ENCODE measurements around the gene ADAM11.
"Not testable (repeated sequence)": the region's sequence is repeated elsewhere in the genome, so short reads cannot be mapped to it uniquely, and the experiment has no call there.

The ADAM11 gene

DNA sequence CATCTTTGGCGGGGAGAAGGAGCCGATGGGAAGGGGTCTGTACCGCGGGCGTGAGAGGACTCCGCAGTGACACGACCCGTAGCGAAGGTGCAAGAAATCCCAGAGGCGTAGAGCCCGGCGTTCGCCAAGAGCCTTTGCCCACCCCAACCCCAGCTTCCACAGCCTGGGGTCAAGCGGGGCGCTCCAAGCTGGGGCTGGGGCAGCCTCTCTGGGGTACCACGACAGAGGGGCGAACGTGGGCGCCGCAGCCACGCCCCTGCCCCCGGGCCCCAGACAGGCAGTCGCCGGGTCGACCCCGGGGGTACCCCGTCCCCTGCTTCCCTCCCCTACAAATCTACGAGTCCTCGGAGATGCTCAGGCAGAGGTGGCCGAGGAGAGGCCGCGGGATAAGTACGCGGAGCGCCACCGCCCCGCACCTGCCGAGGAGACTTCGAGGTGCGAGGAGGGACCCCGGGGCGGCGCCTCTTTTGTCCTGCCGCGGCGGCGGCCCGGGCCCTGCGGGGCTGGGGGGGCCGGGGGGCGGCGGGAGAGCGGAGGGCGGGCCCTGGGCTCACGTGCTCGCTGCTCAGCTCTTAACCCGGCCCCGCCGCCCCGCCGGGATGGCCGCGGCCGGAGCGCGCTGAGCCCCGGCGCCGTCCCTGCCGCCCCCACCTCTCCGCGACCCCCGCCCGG is at the start of gene ADAM11:
ADAM11 (plus strand) TSS at position 575 of the 672 bp plus-strand sequence. CDS start 212 bp downstream, outside the sequence.
- peak within 1 kb of the TSS; percentile 85 for H3K9ac ChIP-seq (ENCODE audit: insufficient read length, low read depth)
- no peaks in the 10 kb centered on the region for H3K36me3 ChIP-seq (ENCODE audit: insufficient read depth, insufficient read length, low read length)
- peak within 1 kb of the TSS; percentile 62 for H3K4me3 ChIP-seq (ENCODE audit: insufficient read length, low read depth)
- no peaks in the 10 kb centered on the region for H3K9me3 ChIP-seq (ENCODE audit: insufficient read depth, low read length)
- H3K27me3 ChIP-seq (ENCODE audit: insufficient read depth, insufficient read length) = peaks cover 36% of the 10 kb centered on the region
- DNase-seq (ENCODE audit: low read depth, low spot score) = no peak
- peaks cover 20% of the 10 kb centered on the region for H3K4me1 ChIP-seq (ENCODE audit: insufficient read depth, insufficient read length)
- TF ChIP-seq SUZ12 (IDR thresholded peaks at IDR 0.05; ENCODE audit: extremely low read depth, insufficient read depth, insufficient read length) (no peak), YY1 (IDR thresholded peaks at IDR 0.05; ENCODE audit: insufficient read depth, insufficient read length) (no peak), ZNF274 (IDR thresholded peaks at IDR 0.05; ENCODE audit: low read depth, low read length) (no peak)

DNA sequence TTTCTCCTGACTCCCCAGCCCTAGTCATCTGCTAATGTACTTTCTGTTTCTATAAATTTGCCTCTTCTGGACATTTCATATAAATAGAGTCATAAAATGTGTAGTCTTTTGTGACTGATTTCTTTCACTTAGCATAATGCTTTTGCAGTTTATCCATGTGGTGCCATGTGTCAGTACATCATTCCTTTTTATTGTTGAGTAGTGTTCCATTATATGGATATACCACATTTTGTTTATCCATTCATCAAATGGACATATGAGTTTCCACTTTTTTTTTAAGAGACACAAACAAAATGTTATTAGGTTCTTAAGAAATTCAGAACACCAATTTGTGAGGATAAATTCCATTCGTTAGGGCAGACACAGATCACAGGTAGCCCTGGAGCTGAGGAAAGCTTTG is 39.3 kb upstream of the ADAM11 start:
- H3K36me3 ChIP-seq (ENCODE audit: insufficient read depth, insufficient read length, low read length) = peaks cover 69% of the 10 kb centered on the region
- no peaks in the 10 kb centered on the region for H3K27me3 ChIP-seq (ENCODE audit: insufficient read depth, insufficient read length)
- DNase-seq (ENCODE audit: low read depth, low spot score) = no peak
- H3K4me1 ChIP-seq (ENCODE audit: insufficient read depth, insufficient read length) = no peaks in the 10 kb centered on the region
- no peaks in the 10 kb centered on the region for H3K9me3 ChIP-seq (ENCODE audit: insufficient read depth, low read length)
- H3K4me3 ChIP-seq (ENCODE audit: insufficient read length, low read depth) = no peak overlapping the region
- no peak overlapping the region for H3K9ac ChIP-seq (ENCODE audit: insufficient read length, low read depth)
- TF ChIP-seq SUZ12 (IDR thresholded peaks at IDR 0.05; ENCODE audit: extremely low read depth, insufficient read depth, insufficient read length) = no peak
- no peak for TF ChIP-seq ZNF274 (IDR thresholded peaks at IDR 0.05; ENCODE audit: low read depth, low read length)

DNA sequence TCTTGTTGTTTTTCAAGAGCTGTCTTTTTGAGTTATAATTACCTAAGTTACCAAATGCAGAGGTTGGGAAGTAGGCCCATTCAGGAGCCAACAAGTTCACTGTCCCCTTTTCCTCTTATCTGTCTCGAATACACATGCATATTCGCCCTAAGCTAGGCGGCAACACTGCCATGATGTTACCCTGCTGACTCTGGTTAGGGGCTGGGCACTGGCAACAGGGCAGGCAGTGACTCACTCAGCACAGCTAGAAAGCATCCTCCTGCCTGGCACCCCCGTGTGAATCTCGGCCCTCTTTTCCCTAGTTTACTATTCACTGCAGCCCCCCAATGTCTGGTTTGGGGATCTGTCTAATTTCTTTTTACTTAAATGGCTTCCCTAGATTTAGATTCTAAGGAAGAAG is 36.5 kb upstream of the ADAM11 start:
- no peak overlapping the region for H3K4me3 ChIP-seq (ENCODE audit: insufficient read length, low read depth)
- no peaks in the 10 kb centered on the region for H3K9me3 ChIP-seq (ENCODE audit: insufficient read depth, low read length)
- TF ChIP-seq ZNF274 (IDR thresholded peaks at IDR 0.05; ENCODE audit: low read depth, low read length) = no peak
- TF ChIP-seq SUZ12 (IDR thresholded peaks at IDR 0.05; ENCODE audit: extremely low read depth, insufficient read depth, insufficient read length) = no peak
- no peak for TF ChIP-seq YY1 (IDR thresholded peaks at IDR 0.05; ENCODE audit: insufficient read depth, insufficient read length)
- H3K36me3 ChIP-seq (ENCODE audit: insufficient read depth, insufficient read length, low read length) = peaks cover 75% of the 10 kb centered on the region
- H3K4me1 ChIP-seq (ENCODE audit: insufficient read depth, insufficient read length) = no peaks in the 10 kb centered on the region
- DNase-seq (ENCODE audit: low read depth, low spot score) = no peak
- H3K27me3 ChIP-seq (ENCODE audit: insufficient read depth, insufficient read length) = no peaks in the 10 kb centered on the region
- no peak overlapping the region for H3K9ac ChIP-seq (ENCODE audit: insufficient read length, low read depth)

GRCh38 chr17:44726121-44726520 is 32.7 kb upstream of the ADAM11 start:
- not testable (repeated sequence) for H3K9ac ChIP-seq (ENCODE audit: insufficient read length, low read depth); DNase-seq (ENCODE audit: low read depth, low spot score)
- H3K36me3 ChIP-seq (ENCODE audit: insufficient read depth, insufficient read length, low read length) = peaks cover 72% of the 10 kb centered on the region

GRCh38 chr17:44733753-44734152 is 25.0 kb upstream of the ADAM11 start:
- Histone ChIP-seq H3K9ac (ENCODE audit: insufficient read length, low read depth) (no peak overlapping the region), H3K9me3 (ENCODE audit: insufficient read depth, low read length) (no peaks in the 10 kb centered on the region), H3K4me3 (ENCODE audit: insufficient read length, low read depth) (no peak overlapping the region), H3K36me3 (ENCODE audit: insufficient read depth, insufficient read length, low read length) (peaks cover 82% of the 10 kb centered on the region), H3K4me1 (ENCODE audit: insufficient read depth, insufficient read length) (peaks cover 13% of the 10 kb centered on the region), H3K27me3 (ENCODE audit: insufficient read depth, insufficient read length) (no peaks in the 10 kb centered on the region)
- peak; percentile 28 for DNase-seq (ENCODE audit: low read depth, low spot score)
- TF ChIP-seq ZNF274 (IDR thresholded peaks at IDR 0.05; ENCODE audit: low read depth, low read length) = no peak
- no peak for TF ChIP-seq SUZ12 (IDR thresholded peaks at IDR 0.05; ENCODE audit: extremely low read depth, insufficient read depth, insufficient read length)
- TF ChIP-seq YY1 (IDR thresholded peaks at IDR 0.05; ENCODE audit: insufficient read depth, insufficient read length) = no peak

More at GRCh38 chr17:44726121-44726520, 32.7 kb upstream of the ADAM11 start:
- not testable (repeated sequence) for H3K27me3 ChIP-seq (ENCODE audit: insufficient read depth, insufficient read length); H3K4me1 ChIP-seq (ENCODE audit: insufficient read depth, insufficient read length); H3K4me3 ChIP-seq (ENCODE audit: insufficient read length, low read depth); H3K9me3 ChIP-seq (ENCODE audit: insufficient read depth, low read length)

DNA sequence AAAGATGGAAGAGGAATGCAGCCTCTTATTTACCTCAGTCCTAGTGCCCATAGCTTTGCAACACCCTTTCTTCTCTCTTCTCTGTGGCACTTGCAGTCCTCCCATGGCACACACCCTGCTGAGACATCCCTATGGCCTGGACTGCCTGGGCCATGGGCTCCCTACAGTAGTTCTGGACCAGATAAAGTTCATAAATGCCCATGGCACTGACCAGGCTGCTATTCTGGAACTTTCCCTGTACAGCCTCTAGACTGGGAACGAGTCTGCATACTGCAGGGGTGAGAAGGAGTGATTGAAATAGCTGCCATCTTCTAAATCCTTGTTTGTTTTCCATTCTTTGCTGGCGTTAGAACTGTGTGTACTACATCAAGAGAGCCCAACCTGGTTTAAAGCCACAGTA is 24.5 kb upstream of the ADAM11 start:
- H3K9ac ChIP-seq (ENCODE audit: insufficient read length, low read depth) = no peak overlapping the region
- DNase-seq (ENCODE audit: low read depth, low spot score) = no peak
- TF ChIP-seq YY1 (IDR thresholded peaks at IDR 0.05; ENCODE audit: insufficient read depth, insufficient read length) = no peak
- no peak for TF ChIP-seq ZNF274 (IDR thresholded peaks at IDR 0.05; ENCODE audit: low read depth, low read length)
- TF ChIP-seq SUZ12 (IDR thresholded peaks at IDR 0.05; ENCODE audit: extremely low read depth, insufficient read depth, insufficient read length) = no peak
- H3K9me3 ChIP-seq (ENCODE audit: insufficient read depth, low read length) = no peaks in the 10 kb centered on the region
- H3K4me1 ChIP-seq (ENCODE audit: insufficient read depth, insufficient read length) = peaks cover 13% of the 10 kb centered on the region
- peaks cover 85% of the 10 kb centered on the region for H3K36me3 ChIP-seq (ENCODE audit: insufficient read depth, insufficient read length, low read length)
- H3K4me3 ChIP-seq (ENCODE audit: insufficient read length, low read depth) = no peak overlapping the region
- no peaks in the 10 kb centered on the region for H3K27me3 ChIP-seq (ENCODE audit: insufficient read depth, insufficient read length)

DNA sequence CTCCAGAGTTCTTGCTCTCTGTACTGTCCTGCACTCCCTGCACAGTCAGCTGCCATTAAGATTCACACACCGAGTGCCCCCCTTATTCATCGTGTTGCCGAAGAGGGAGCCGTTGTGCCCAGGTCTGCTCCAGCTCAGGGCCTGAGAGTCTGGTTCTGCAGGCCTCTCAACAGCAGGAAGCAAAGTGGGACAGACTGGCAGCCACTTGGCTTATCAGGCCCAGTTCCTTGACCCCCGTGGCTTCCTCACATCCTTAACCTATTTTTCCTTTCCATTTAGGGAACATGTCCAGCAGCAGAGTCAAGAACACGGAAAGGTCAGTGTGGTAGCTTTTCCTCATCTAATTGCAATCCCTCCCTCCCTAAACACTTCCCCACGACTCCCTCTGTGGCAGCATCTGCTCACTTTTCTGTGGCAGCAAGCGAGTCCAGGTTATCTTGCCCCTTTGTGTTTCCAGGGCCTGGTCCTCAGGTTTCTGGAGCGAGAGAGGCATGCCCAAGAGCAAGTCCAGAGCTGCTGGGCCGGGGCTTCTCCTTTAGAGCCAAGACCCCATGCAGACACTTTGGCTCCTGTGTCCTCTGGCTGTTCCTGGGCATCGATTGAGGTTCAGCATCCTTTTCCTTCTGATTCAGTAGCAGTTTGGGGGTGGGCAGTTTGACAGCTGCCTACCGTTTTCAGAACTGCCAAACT is 22.1 kb upstream of the ADAM11 start:
- H3K9me3 ChIP-seq (ENCODE audit: insufficient read depth, low read length) = no peaks in the 10 kb centered on the region
- H3K36me3 ChIP-seq (ENCODE audit: insufficient read depth, insufficient read length, low read length) = peaks cover 80% of the 10 kb centered on the region
- peaks cover 13% of the 10 kb centered on the region for H3K4me1 ChIP-seq (ENCODE audit: insufficient read depth, insufficient read length)
- DNase-seq (ENCODE audit: low read depth, low spot score) = no peak
- H3K4me3 ChIP-seq (ENCODE audit: insufficient read length, low read depth) = no peak overlapping the region
- no peak for TF ChIP-seq ZNF274 (IDR thresholded peaks at IDR 0.05; ENCODE audit: low read depth, low read length)
- no peak for TF ChIP-seq YY1 (IDR thresholded peaks at IDR 0.05; ENCODE audit: insufficient read depth, insufficient read length)
- no peak for TF ChIP-seq SUZ12 (IDR thresholded peaks at IDR 0.05; ENCODE audit: extremely low read depth, insufficient read depth, insufficient read length)
- peak overlapping the region; percentile 1 for H3K9ac ChIP-seq (ENCODE audit: insufficient read length, low read depth)
- H3K27me3 ChIP-seq (ENCODE audit: insufficient read depth, insufficient read length) = no peaks in the 10 kb centered on the region
